ENCODE data around the gene CBLC. TPM values are rescaled to one million over a fixed set of nuclear protein-coding genes. Genes with fewer than 3 reads are reported as not detected.
"Not testable (repeated sequence)": the region's sequence is repeated elsewhere in the genome, so short reads cannot be mapped to it uniquely, and the experiment has no call there.

CBLC gene
- polyA plus RNA-seq, 1 donor from 2014 or later: not detected

GRCh38 chr19:44834399-44834798, 56.7 kb downstream of the CBLC start:
- H3K36me3 ChIP-seq (ENCODE audit: insufficient read depth, low read length); H3F3A ChIP-seq (ENCODE audit: insufficient read depth, low read length, poor library complexity, severe bottlenecking); H3K4me3 ChIP-seq (ENCODE audit: low read length); H2AFZ ChIP-seq (ENCODE audit: low read depth, low read length); H3K9ac ChIP-seq (ENCODE audit: low read length); H3K9me3 ChIP-seq (ENCODE audit: low read length); H3K79me2 ChIP-seq (replicated peaks; ENCODE audit: insufficient read depth, low read length); H3K9me2 ChIP-seq (ENCODE audit: insufficient read depth, low read length); H3K4me2 ChIP-seq (ENCODE audit: low read length); H3K27me3 ChIP-seq (ENCODE audit: insufficient read depth, low read depth, low read length); H3K27ac ChIP-seq (ENCODE audit: low read length); H4K20me1 ChIP-seq (ENCODE audit: insufficient read depth): not testable (repeated sequence)

GRCh38 chr19:44839276-44839675, 61.6 kb downstream of the CBLC start:
- Histone ChIP-seq H2AFZ (ENCODE audit: low read depth, low read length) (no peak overlapping the region), H3K9ac (ENCODE audit: low read length) (no peak overlapping the region), H3K79me2 (replicated peaks; ENCODE audit: insufficient read depth, low read length) (no peaks in the 10 kb centered on the region), H3F3A (ENCODE audit: insufficient read depth, low read length, poor library complexity, severe bottlenecking) (no peaks in the 10 kb centered on the region), H3K27me3 (ENCODE audit: insufficient read depth, low read depth, low read length) (no peaks in the 10 kb centered on the region), H4K20me1 (ENCODE audit: insufficient read depth) (no peaks in the 10 kb centered on the region), H3K27ac (ENCODE audit: low read length) (no peak overlapping the region), H3K4me2 (ENCODE audit: low read length) (no peak overlapping the region), H3K9me3 (ENCODE audit: low read length) (no peaks in the 10 kb centered on the region), H3K4me3 (ENCODE audit: low read length) (no peak overlapping the region), H3K36me3 (ENCODE audit: insufficient read depth, low read length) (no peaks in the 10 kb centered on the region), H3K9me2 (ENCODE audit: insufficient read depth, low read length) (no peaks in the 10 kb centered on the region)
- TF ChIP-seq REST (IDR thresholded peaks at IDR 0.05; ENCODE audit: borderline replicate concordance): no peak

GRCh38 chr19:44840811-44841210, 63.1 kb downstream of the CBLC start:
- Histone ChIP-seq H2AFZ (ENCODE audit: low read depth, low read length) (no peak overlapping the region), H3K9me3 (ENCODE audit: low read length) (no peaks in the 10 kb centered on the region), H3K36me3 (ENCODE audit: insufficient read depth, low read length) (no peaks in the 10 kb centered on the region), H3K4me3 (ENCODE audit: low read length) (no peak overlapping the region), H3F3A (ENCODE audit: insufficient read depth, low read length, poor library complexity, severe bottlenecking) (no peaks in the 10 kb centered on the region), H3K9ac (ENCODE audit: low read length) (no peak overlapping the region), H3K27ac (ENCODE audit: low read length) (no peak overlapping the region), H3K27me3 (ENCODE audit: insufficient read depth, low read depth, low read length) (no peaks in the 10 kb centered on the region), H3K4me2 (ENCODE audit: low read length) (no peak overlapping the region), H3K79me2 (replicated peaks; ENCODE audit: insufficient read depth, low read length) (no peaks in the 10 kb centered on the region), H3K9me2 (ENCODE audit: insufficient read depth, low read length) (no peaks in the 10 kb centered on the region), H4K20me1 (ENCODE audit: insufficient read depth) (no peaks in the 10 kb centered on the region)
- TF ChIP-seq REST (IDR thresholded peaks at IDR 0.05; ENCODE audit: borderline replicate concordance): no peak
- no peak for TF ChIP-seq CTCF (IDR thresholded peaks at IDR 0.05; ENCODE audit: poor library complexity, severe bottlenecking)
- no peak for TF ChIP-seq EP300 (conservative IDR thresholded peaks at IDR 0.05; ENCODE audit: poor library complexity, severe bottlenecking)
- no peak for TF ChIP-seq EZH2 (IDR thresholded peaks at IDR 0.05; ENCODE audit: borderline replicate concordance, insufficient read depth, low read length, poor library complexity, severe bottlenecking)
- TF ChIP-seq POLR2AphosphoS5 (IDR thresholded peaks at IDR 0.05): no peak
- TF ChIP-seq RAD21 (conservative IDR thresholded peaks at IDR 0.05): no peak
- no peak for TF ChIP-seq TAF1 (IDR thresholded peaks at IDR 0.05; ENCODE audit: low read depth)
- TF ChIP-seq SMC3 (conservative IDR thresholded peaks at IDR 0.05; ENCODE audit: poor library complexity): no peak
- TF ChIP-seq MXI1 (conservative IDR thresholded peaks at IDR 0.05; ENCODE audit: poor library complexity, severe bottlenecking): no peak

Data from neural cell (in vitro differentiated cells).